ENCODE data around the gene NDC1. TPM values are rescaled to one million over a fixed set of nuclear protein-coding genes. Genes with fewer than 3 reads are reported as not detected.

NDC1 gene
- total and polyA plus RNA-seq, 11 donors, result 1.6 to 9.4 (median 6.5) TPM

- Histone ChIP-seq H3K27ac (no peak overlapping the region), H3K9me3 (no peaks in the 10 kb centered on the region), H3K36me3 (peaks cover 0 to 81% (median 64%) of the 10 kb centered on the region in 9 donors), H3K27me3 (no peaks in the 10 kb centered on the region), H3K4me1 (no peaks in the 10 kb centered on the region), H3K4me3 (no peak overlapping the region)
- 93 to 100% (median 95%) methylated on average over 1 of the region's 1 CpG for WGBS, 4 donors
- TF ChIP-seq POLR2A (IDR thresholded peaks at IDR 0.05), result no peak
- TF ChIP-seq, protein P1, sequence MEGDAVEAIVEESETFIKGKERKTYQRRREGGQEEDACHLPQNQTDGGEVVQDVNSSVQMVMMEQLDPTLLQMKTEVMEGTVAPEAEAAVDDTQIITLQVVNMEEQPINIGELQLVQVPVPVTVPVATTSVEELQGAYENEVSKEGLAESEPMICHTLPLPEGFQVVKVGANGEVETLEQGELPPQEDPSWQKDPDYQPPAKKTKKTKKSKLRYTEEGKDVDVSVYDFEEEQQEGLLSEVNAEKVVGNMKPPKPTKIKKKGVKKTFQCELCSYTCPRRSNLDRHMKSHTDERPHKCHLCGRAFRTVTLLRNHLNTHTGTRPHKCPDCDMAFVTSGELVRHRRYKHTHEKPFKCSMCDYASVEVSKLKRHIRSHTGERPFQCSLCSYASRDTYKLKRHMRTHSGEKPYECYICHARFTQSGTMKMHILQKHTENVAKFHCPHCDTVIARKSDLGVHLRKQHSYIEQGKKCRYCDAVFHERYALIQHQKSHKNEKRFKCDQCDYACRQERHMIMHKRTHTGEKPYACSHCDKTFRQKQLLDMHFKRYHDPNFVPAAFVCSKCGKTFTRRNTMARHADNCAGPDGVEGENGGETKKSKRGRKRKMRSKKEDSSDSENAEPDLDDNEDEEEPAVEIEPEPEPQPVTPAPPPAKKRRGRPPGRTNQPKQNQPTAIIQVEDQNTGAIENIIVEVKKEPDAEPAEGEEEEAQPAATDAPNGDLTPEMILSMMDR (IDR thresholded peaks at IDR 0.05), result no peak
- DNase-seq, result no peak
- ATAC-seq, result no peak
- intact Hi-C loops (cut with DNase I), result no loop called here
These were observed 37.5 kb downstream of the NDC1 start for GRCh38 chr1:53800621-53801020.

- H3K27ac ChIP-seq, result no peak overlapping the region
- no peaks in the 10 kb centered on the region for H3K4me1 ChIP-seq
- no peaks in the 10 kb centered on the region for H3K27me3 ChIP-seq
- H3K9me3 ChIP-seq, result no peaks in the 10 kb centered on the region
- intact Hi-C loops (cut with DNase I), result no loop called here
- no peak for TF ChIP-seq POLR2A (IDR thresholded peaks at IDR 0.05)
- TF ChIP-seq, protein P1 (IDR thresholded peaks at IDR 0.05), result no peak
- no peak overlapping the region for H3K4me3 ChIP-seq
- ATAC-seq, result no peak
- DNase-seq, result no peak
- peaks cover 0 to 71% (median 55%) of the 10 kb centered on the region in 9 donors for H3K36me3 ChIP-seq
- 53 to 70% (median 67%) methylated on average over 1 of the region's 1 CpG for WGBS, 4 donors
These were observed 39.0 kb downstream of the NDC1 start for GRCh38 chr1:53799141-53799540.

- Histone ChIP-seq H3K9me3 (no peaks in the 10 kb centered on the region), H3K27ac (no peak overlapping the region), H3K4me3 (no peak overlapping the region), H3K4me1 (no peaks in the 10 kb centered on the region), H3K27me3 (no peaks in the 10 kb centered on the region), H3K36me3 (peaks cover 0 to 67% (median 44%) of the 10 kb centered on the region in 9 donors)
- ATAC-seq, result no peak
- 71 to 79% (median 76%) methylated on average over 4 of the region's 4 CpGs for WGBS, 4 donors
- intact Hi-C loops (cut with DNase I), result no loop called here
- DNase-seq, result no peak
- TF ChIP-seq POLR2A (IDR thresholded peaks at IDR 0.05), result no peak
- TF ChIP-seq, protein P1 (IDR thresholded peaks at IDR 0.05), result no peak
These were observed 45.3 kb downstream of the NDC1 start for GRCh38 chr1:53792806-53793205.

DNA sequence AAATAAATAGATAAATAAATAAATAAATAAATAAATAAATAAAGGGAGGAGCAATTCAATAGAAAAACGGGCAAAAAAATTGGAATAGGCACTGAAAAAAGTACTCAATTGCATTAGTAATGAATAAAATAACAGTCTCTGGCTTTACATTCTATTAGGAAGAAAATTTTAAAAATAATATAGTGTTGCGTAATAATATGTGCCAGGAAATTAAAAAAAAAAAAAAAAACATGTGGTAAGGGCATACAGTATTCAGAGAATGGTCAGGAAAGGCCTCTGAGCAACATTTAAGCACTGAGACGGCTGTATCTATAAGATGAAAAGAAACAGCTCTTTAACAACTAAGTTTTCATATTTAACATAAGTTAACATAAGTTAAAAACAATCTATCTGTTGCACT, 50.4 kb downstream of the NDC1 start:
- H3K27me3 ChIP-seq, result no peaks in the 10 kb centered on the region
- H3K36me3 ChIP-seq, result peaks cover 0 to 82% (median 57%) of the 10 kb centered on the region in 9 donors
- no peak overlapping the region for H3K4me3 ChIP-seq
- ATAC-seq (no peak), DNase-seq (no peak)
- no peaks in the 10 kb centered on the region for H3K4me1 ChIP-seq
- intact Hi-C loops (cut with DNase I), result no loop called here
- TF ChIP-seq POLR2A (IDR thresholded peaks at IDR 0.05), result no peak
- TF ChIP-seq, protein P1 (IDR thresholded peaks at IDR 0.05), result no peak
- H3K9me3 ChIP-seq, result no peaks in the 10 kb centered on the region
- no peak overlapping the region for H3K27ac ChIP-seq
- 94 to 98% (median 97%) methylated on average over 3 of the region's 3 CpGs for WGBS, 4 donors

All from heart left ventricle (tissue), 16 donors.